Skin epidermis (tissue), 12 donors: Measurements from ENCODE around the gene MTMR10.

Experiments
- H3K27ac ChIP-seq, 21 experiments: fragments of 200-600 bp; sonication (generic) in 11 of 21; one replicate each; pipeline ENCODE4 v1.5.0; 2020; ENCODE audit warnings: mild to moderate bottlenecking in 3 of 21, inconsistent platforms in 2 of 21, moderate library complexity in 2 of 21
- H3K4me3 ChIP-seq, 7 experiments: fragments of 200-600 bp; sonication (generic) in 2 of 7; one replicate each; pipeline ENCODE4 v1.5.0; 2020; ENCODE audit warnings: inconsistent platforms in 2 of 7, mild to moderate bottlenecking in 2 of 7, moderate library complexity in 1 of 7

Gene MTMR10

GRCh38 chr15:30923429-30923828 lies 68.0 kb downstream of the MTMR10 start:
- no peak overlapping the region for H3K4me3 ChIP-seq
- H3K27ac ChIP-seq: peak overlapping the region in 8 of 21 experiments; percentile 4 to 69 (median 36)

GRCh38 chr15:30922480-30923311 lies 68.7 kb downstream of the MTMR10 start:
- H3K4me3 ChIP-seq: no peak overlapping the region
- peak overlapping the region in 8 of 21 experiments; percentile 4 to 69 (median 41) for H3K27ac ChIP-seq

GRCh38 chr15:30921781-30922479 lies 69.5 kb downstream of the MTMR10 start:
- peak overlapping the region in 4 of 21 experiments; percentile 24 to 54 (median 40) for H3K27ac ChIP-seq
- no peak overlapping the region for H3K4me3 ChIP-seq

GRCh38 chr15:30921106-30921505 lies 70.3 kb downstream of the MTMR10 start:
- peak overlapping the region in 3 of 21 experiments; percentile 7 to 44 (median 26) for H3K27ac ChIP-seq
- H3K4me3 ChIP-seq: no peak overlapping the region

- Histone ChIP-seq H3K4me3 (no peak overlapping the region), H3K27ac (no peak overlapping the region)
These were observed 71.4 kb downstream of the MTMR10 start for GRCh38 chr15:30919877-30920550.

GRCh38 chr15:30918366-30918765 lies 73.1 kb downstream of the MTMR10 start:
- H3K27ac ChIP-seq: no peak overlapping the region
- H3K4me3 ChIP-seq: no peak overlapping the region

GRCh38 chr15:30917675-30918074 lies 73.8 kb downstream of the MTMR10 start:
- Histone ChIP-seq H3K4me3 (no peak overlapping the region), H3K27ac (no peak overlapping the region)

DNA sequence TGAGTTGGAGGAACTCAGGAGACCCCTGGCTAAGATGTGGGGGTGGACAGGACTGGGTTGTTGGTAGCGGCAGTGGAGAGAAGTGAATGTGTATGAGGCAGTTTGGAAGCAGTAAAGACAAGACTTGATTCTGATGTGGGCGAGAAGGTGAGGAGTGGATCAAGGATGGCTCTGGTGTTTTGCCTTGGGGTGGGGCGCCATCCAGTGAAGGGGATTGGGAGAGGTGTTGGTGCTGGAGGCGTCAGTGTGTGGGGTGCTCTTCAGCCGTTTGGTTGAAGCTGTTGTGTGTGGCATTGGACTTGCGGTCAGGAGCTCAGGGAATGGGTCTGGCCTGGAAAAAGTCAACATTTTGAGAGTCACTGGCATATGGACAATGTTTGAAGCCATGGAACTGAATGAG lies 74.4 kb downstream of the MTMR10 start:
- H3K4me3 ChIP-seq: no peak overlapping the region

DNA sequence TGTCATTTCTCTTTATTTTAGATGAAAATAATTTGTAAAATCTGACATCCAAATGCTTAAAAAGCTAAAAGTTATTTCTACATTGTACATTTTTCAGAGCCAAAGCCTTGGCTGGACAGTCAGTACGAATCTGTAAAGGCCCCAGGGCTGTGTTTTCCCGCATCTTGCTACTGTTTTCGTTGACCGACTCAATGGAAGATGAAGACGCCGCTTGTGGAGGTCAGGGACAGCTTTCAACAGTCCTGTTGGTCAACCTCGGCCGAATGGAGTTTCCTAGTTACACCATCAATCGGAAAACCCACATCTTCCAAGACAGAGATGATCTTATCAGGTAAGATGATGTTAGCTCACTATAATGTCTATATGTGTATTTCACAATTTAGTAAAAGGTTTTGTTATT lies 77.7 kb downstream of the MTMR10 start:
- Histone ChIP-seq H3K27ac (no peak overlapping the region), H3K4me3 (no peak overlapping the region)

More for the DNA sequence above, 74.4 kb downstream of the MTMR10 start:
- H3K27ac ChIP-seq: no peak overlapping the region

DNA sequence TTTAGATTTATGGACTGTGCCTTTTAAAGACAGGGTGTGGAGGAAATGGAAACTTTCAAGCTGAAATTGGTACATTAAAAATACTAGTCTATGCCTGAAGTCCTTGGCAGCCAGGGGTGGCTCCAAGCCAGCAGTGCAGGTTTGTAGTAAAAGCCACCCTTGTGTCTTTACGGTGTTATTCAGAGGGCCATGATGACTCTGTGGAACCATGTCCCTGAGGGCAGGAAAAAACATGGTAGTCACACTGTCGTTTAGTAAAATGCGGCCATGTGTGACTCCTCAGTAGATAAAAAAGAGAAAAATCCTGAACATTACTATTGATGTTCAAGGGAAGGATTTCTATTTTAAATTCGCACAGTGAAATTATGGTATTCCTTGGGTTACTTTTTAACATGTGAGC lies 85.1 kb downstream of the MTMR10 start:
- H3K4me3 ChIP-seq: no peak overlapping the region
- H3K27ac ChIP-seq: no peak overlapping the region

GRCh38 chr15:30905821-30906220 lies 85.6 kb downstream of the MTMR10 start:
- Histone ChIP-seq H3K4me3 (no peak overlapping the region), H3K27ac (peak overlapping the region in 1 of 21 experiments; percentile 11)

- peak overlapping the region in 2 of 21 experiments; percentile 82 to 87 for H3K27ac ChIP-seq
- H3K4me3 ChIP-seq: peak overlapping the region in 4 of 7 experiments; percentile 54 to 66 (median 56)
These were observed 86.6 kb downstream of the MTMR10 start for GRCh38 chr15:30904812-30905211.

DNA sequence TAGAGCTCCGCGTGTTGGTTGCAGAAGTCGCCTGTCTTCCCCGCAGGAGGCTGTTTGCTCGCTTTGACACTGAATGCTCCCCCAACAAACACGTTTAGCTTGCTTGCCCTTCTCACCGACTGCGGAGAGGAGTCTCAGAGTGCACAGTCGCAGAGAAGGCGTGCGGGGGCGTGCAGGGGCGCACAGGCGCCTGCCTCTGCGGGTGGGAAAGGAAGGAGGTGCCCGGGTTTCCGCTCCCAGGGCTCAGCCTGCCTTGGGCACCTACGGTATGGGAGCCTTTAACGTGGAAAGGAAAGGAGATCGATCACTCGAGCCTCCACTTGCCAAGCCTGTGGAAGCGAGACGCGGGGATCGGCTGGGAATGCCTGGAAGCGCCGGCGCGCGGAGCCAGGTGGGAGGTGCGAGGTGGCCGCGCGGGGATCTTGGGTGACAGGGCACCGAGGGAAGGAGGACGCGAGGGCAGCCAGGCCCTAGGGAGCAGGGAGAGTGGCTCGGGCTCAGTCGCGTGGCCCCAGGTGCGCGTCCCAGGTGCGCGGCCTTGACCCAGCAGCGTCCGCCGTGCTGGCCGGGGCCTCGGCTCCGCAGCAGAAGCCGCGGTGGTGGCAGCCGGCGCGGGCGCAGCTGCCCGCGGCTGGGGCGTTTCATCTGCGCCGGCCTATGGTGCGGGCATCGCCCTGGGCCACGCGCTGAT lies 87.8 kb downstream of the MTMR10 start, which contains the start of gene FAN1:
Gene FAN1 (plus strand): TSS at position 419 of the 691 bp plus-strand sequence. CDS start 749 bp downstream, outside the sequence.
- peak within 1 kb of the TSS; percentile 0 to 92 (median 82) for H3K27ac ChIP-seq

DNA sequence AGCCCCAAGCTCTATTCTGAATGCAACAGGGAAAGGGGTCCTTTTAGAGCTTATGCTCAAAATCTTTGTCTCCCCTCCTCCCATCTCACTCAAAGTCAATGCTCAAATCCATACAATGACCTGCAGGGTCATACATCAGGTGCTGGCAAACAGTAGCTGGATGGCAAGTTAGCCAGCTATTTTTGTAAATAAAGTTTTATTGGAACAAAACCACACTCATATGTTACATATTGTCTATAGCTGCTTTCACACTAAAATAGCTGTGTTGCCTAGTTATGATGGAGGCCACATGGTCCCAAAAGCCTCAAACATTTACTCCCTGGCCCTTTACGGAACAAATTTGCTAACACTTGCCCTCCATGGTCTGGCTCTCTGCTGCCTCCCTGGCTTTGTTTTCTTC lies 89.5 kb downstream of the MTMR10 start:
- Histone ChIP-seq H3K27ac (no peak overlapping the region), H3K4me3 (no peak overlapping the region)

More for the DNA sequence above, 87.8 kb downstream of the MTMR10 start, which contains the start of gene FAN1:
- H3K4me3 ChIP-seq: peak within 1 kb of the TSS; percentile 54 to 80 (median 66)

GRCh38 chr15:30896211-30896606 lies 95.2 kb downstream of the MTMR10 start:
- no peak overlapping the region for H3K27ac ChIP-seq
- H3K4me3 ChIP-seq: no peak overlapping the region

DNA sequence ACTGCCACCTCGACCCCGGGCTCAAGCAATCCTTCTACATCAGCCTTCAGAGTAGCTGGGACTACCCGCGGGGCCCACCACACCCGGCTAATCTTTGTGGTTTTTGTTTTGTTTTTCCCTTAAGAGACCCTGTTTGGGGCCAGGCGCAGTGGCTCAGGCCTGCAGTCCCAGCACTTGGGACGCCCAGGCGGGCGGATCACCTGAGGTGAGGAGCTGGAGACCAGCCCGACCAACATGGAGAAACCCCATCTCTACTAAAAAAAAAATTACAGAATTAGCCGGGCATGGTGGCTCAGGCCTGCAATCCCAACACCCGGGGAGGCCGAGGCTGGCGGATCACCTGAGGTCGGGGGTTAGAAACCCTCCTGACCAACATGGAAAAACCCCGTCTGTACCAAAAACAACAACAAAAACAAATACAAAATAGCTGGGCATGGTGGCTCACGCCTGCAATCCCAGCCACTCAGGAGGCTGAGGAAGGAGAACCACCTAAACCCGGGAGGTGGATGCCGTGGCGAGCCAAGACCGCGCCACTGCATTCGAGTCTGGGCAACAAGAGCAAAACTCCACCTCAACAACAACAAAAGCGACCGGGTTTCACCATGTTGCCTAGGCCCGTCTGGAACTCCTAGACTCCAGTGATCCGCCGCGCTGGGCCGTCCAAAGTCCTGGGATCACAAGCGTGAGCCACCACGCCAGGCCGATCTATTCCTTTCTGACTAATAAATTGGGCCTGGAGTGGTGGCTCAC lies 95.8 kb downstream of the MTMR10 start:
- Histone ChIP-seq H3K4me3 (no peak overlapping the region), H3K27ac (no peak overlapping the region)

GRCh38 chr15:30889196-30889595 lies 102.2 kb downstream of the MTMR10 start:
- no peak overlapping the region for H3K27ac ChIP-seq
- no peak overlapping the region for H3K4me3 ChIP-seq
